ENCODE measurements around the gene MTOR.

MTOR gene

GRCh38 chr1:11059155-11059967 lies 203.0 kb downstream of the MTOR start:
- peak; percentile 32 for DNase-seq

DNA sequence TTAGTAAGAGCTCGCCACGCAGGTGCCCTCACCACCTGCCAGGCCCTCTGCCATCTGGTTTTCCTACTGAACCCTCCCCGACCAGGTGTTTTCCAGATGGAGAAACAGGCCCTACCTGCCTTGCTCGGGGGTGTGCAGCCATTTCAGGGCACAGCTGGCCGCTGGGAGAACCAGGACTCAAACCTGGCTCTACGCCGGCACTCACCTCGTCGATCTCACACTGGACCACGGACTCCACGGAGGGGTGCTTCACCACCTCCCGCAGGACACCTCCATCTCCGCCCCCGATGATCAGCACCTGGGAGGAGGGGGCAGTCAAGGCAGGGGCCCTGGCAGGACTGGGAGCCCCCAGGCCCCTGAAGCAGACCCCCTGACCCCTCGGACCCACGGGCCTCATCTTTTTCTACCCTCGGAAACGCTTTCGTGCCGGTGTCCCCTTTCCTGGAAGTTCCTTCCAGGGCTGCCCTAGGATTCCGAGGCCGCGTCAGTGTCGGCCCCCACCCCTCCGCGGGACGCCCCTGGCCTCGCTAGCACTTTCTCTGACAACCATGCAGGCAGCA lies 203.7 kb downstream of the MTOR start:
- no peak for DNase-seq

- no peak for DNase-seq
Measured at GRCh38 chr1:11058026-11058425, 204.3 kb downstream of the MTOR start.

DNA sequence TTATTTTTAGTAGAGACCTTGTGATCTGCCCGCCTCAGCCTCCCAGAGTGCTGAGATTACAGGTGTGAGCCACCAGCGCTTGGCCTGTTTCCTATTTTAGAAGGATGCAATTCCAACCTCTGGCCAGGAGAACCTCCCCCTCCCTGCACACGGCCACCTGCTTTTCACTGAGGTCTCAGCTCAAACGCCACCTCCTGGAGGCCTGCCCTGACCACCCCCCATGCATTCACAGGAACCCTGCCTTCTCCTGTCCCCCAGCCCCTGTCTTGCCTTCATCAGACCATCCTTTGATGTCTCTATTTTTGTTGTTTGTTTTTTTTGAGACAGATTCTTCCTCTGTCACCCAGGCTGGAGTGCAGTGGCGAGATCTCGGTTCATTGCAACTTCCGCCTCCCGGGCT lies 204.9 kb downstream of the MTOR start:
- DNase-seq: no peak

Data from activated naive CD4-positive, alpha-beta T cell treated with Interleukin-2 at 50 U/mL for 16 hours (primary cell).